GM23248 (cell line): ENCODE measurements around the gene CCDC107.

Source experiments
- EZH2 ChIP-seq: fragments of 200-600 bp; sonication (generic); IDR thresholded peaks from 2 replicates; pipeline ENCODE4 v1.6.1; 2018; ENCODE audit warnings: antibody characterized with exemption, mild to moderate bottlenecking; ENCODE audit not compliant: insufficient read depth, poor library complexity, severe bottlenecking
- EZH2phosphoT487 ChIP-seq: fragments of 200-600 bp; sonication (generic); IDR thresholded peaks from 2 replicates; pipeline ENCODE4 v1.6.1; 2018; ENCODE audit warnings: antibody characterized with exemption, moderate library complexity, mild to moderate bottlenecking, low read depth; ENCODE audit not compliant: insufficient read depth

DNA sequence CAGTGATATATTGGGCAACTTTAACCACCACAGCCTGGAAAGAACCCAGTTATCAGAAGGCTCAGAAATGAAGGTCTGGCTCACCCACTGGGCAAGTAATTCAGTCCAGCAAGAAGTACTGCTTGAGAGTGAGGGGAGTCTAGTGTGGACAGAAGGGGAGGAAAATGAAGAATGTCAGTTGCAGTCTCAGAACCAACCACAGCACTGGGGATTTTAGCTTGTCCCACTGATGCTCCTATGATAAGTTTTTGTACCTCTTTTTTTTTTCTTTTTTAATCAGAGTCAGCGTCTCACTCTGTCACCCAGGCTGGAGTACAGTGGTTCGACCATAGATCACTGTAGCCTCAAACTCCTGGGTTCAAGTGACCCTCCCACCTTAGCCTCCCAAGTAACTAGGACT is 30.5 kb upstream of the CCDC107 start:
- TF ChIP-seq EZH2 (no peak), EZH2phosphoT487 (no peak)
